Smooth muscle cell of the coronary artery (primary cell): ENCODE data around the gene WNT8B. TPM values are rescaled to one million over a fixed set of nuclear protein-coding genes. Genes with fewer than 3 reads are reported as not detected.

Source experiments
- total RNA-seq: library from RNA; depleted of rRNA; stranded (reverse); fragments of >200 nt; gene quantifications from 2 replicates; pipeline ENCODE4 v1.2.3, GENCODE V29; 2014; ENCODE audit warnings: low replicate concordance

The WNT8B gene
- not detected in 2 replicates for total RNA-seq

GRCh38 chr10:100462709-100463108 lies at the start of gene WNT8B:
TSS of gene WNT8B (plus strand) at chr10:100463009. CDS start at chr10:100463169, 160 bp downstream.

DNA sequence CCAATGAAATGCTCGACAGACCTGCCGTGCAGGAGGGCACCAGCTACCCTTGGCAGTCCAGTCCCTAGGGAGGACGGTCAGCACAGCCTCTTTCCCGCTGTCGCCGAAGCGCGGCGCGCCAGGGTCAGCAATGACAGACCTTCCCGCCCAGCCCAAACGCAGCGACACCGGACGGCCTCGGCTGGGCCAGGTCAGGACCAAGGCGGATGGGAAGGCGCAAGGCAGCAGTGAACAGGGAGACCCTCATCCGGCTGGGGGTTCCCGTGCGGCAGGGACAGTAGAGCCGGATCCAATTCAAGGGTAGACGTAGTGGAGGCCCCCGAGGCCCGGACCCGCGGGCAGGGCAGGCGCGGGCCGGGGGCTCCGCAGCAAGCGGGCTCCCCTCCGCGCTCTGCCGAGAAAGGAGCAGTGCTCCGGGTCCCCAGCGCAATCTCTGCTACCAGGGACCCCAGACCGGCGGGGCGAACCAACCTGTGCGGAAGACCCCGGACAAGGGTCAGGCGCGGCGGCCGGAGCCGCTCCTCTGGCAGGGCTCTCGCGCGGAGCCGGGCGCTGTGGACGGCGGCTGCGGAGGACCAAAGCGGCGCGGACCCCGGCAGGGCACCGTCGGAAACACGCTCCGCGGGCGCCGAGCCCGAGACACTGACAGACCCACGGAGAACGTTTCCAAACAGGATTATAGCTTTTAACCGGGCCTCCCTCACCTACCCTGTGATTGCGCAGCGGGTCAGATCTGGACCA lies 56.7 kb downstream of the WNT8B start, which contains the start of gene SEC31B:
TSS of gene SEC31B (minus strand) at position 551 of the 741 bp plus-strand sequence. CDS start 2,909 bp downstream, outside the sequence.

DNA sequence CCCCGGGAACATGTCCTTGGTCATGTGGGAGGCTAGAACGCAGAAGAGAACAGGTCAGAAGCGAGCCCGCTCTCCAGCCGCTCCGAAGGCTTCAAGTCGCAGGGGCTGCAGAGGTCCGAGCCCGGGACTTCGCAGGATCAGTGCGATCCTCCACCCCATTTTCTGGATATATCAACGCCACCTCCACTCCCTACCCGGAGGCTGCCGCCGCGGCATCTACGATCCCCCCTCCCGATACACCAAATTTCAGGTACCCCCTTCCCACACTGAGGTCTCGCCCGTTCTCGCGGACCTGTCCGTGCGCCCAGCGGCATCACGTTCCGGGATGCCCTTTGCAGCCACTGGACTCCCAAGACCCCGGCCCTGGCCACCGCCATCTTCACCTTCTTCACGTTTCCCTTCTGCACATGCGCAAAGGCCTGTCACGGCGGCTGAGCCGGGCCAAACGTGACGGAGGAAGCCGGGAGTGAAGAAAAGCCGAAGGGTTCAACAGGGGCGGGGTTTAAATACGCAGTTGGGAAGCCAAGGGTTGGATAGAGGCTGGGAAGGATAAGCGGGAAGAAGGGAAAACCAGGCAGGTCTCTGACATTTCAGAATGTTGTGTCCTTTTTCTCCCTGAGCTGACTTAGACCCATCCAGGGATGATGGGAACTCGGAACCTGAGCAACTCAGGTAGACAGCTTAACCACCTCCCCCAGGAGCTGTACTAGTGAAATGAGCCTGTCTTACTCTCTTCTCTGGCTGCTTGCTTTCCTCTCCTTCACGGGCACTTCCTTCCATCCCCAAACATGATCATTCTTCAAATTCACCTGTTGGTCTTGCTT lies 66.9 kb downstream of the WNT8B start, which contains the start of gene NDUFB8:
TSS of gene NDUFB8 (minus strand) at position 397 of the 824 bp plus-strand sequence. CDS start at position 377, 20 bp downstream.

Other genes starting within 250 kb of the WNT8B start
- gene CHUK, start 233.4 kb upstream of the WNT8B start, total RNA-seq = 9.5 and 20.0 TPM in 2 replicates
- gene CWF19L1, start 195.4 kb upstream of the WNT8B start, total RNA-seq = 9.5 and 16.6 TPM in 2 replicates
- gene BLOC1S2, start 176.3 kb upstream of the WNT8B start, total RNA-seq = 19.7 and 50.3 TPM in 2 replicates
- gene PKD2L1, start 132.8 kb upstream of the WNT8B start, total RNA-seq = not detected in 2 replicates
- gene SCD, start 115.8 kb upstream of the WNT8B start, total RNA-seq = 38.5 and 220 TPM in 2 replicates
- gene SEC31B, start 56.9 kb downstream of the WNT8B start, total RNA-seq = 1.4 and 2.3 TPM in 2 replicates
- gene NDUFB8, start 66.9 kb downstream of the WNT8B start, total RNA-seq = 105 and 269 TPM in 2 replicates
- 9.9 and 11.1 TPM in 2 replicates for gene HIF1AN, start 72.9 kb downstream of the WNT8B start, total RNA-seq